OCI-LY3 (cell line): ENCODE data around the gene MAD1L1.

ENCODE experiments used
- H2AFZ ChIP-seq: fragments of 200-600, 300-600 bp; shearing (Covaris generic); 2 replicates; pipeline ENCODE4 v1.6.0; 2014; ENCODE audit warnings: antibody characterized with exemption, low read depth, low read length
- H3K27ac ChIP-seq: fragments of 200-600, 300-600 bp; sonication (generic); 2 replicates; pipeline ENCODE4 v1.5.1; 2014; ENCODE audit warnings: mild to moderate bottlenecking, low read length, moderate library complexity, mixed read lengths
- H3K27me3 ChIP-seq: fragments of 200-600, 300-600 bp; sonication (generic); 2 replicates; pipeline ENCODE4 v1.6.1; 2014; ENCODE audit warnings: low read depth, low read length, mixed read lengths
- H3K36me3 ChIP-seq: fragments of 200-600, 300-600 bp; sonication (generic); replicated peaks from 2 replicates; pipeline ENCODE3; 2014; ENCODE audit warnings: low read depth, low read length, mixed read lengths
- H3K4me1 ChIP-seq: fragments of 300-600, 200-600 bp; sonication (generic); 2 replicates; pipeline ENCODE4 v1.6.1; 2014; ENCODE audit warnings: low read length, mixed read lengths
- H3K4me2 ChIP-seq: fragments of 200-600, 300-600 bp; sonication (generic); 2 replicates; pipeline ENCODE4 v1.6.1; 2014; ENCODE audit warnings: low read length, mixed read lengths
- H3K4me3 ChIP-seq: fragments of 300-600, 200-600 bp; sonication (generic); 2 replicates; pipeline ENCODE4 v1.5.1; 2014; ENCODE audit warnings: antibody characterized with exemption, mild to moderate bottlenecking, low read length, moderate library complexity
- H3K79me2 ChIP-seq: fragments of 300-600, 200-600 bp; shearing (Covaris generic); 2 replicates; pipeline ENCODE4 v1.6.1; 2014; ENCODE audit warnings: mild to moderate bottlenecking, low read length, mixed read lengths
- H3K9ac ChIP-seq: fragments of 300-600, 200-600 bp; shearing (Covaris generic); 2 replicates; pipeline ENCODE4 v1.6.0; 2014; ENCODE audit warnings: mild to moderate bottlenecking, low read length, moderate library complexity
- H3K9me3 ChIP-seq: fragments of 200-600, 300-600 bp; shearing (Covaris generic); 2 replicates; pipeline ENCODE4 v1.6.1; 2014; ENCODE audit warnings: low read length, mixed read lengths; ENCODE audit not compliant: insufficient read depth
- H4K20me1 ChIP-seq: fragments of 200-600, 300-600 bp; sonication (generic); 2 replicates; pipeline ENCODE4 v1.6.1; 2016; ENCODE audit warnings: low read length, mixed read lengths; ENCODE audit not compliant: insufficient read depth
- CTCF ChIP-seq: fragments of 200-600, 300-600 bp; sonication (generic); IDR thresholded peaks from 2 replicates; pipeline ENCODE4 v1.5.1; 2014; ENCODE audit warnings: antibody characterized with exemption, low read length, low read depth
- EZH2phosphoT487 ChIP-seq: fragments of 200-600 bp; shearing (Covaris generic); IDR thresholded peaks from 2 replicates; pipeline ENCODE4 v1.6.1; 2018; ENCODE audit warnings: antibody characterized with exemption, mixed run types, low read depth

Gene MAD1L1

GRCh38 chr7:1850111-1850975 is 382.4 kb downstream of the MAD1L1 start:
- no peaks in the 10 kb centered on the region for H4K20me1 ChIP-seq
- no peak overlapping the region for H3K4me3 ChIP-seq
- no peak overlapping the region for H3K4me2 ChIP-seq
- H3K27me3 ChIP-seq = no peaks in the 10 kb centered on the region
- H3K9ac ChIP-seq = no peak overlapping the region
- no peaks in the 10 kb centered on the region for H3K36me3 ChIP-seq
- no peak overlapping the region for H3K27ac ChIP-seq
- H3K9me3 ChIP-seq = no peaks in the 10 kb centered on the region
- H3K79me2 ChIP-seq = no peaks in the 10 kb centered on the region
- H2AFZ ChIP-seq = no peak overlapping the region
- TF ChIP-seq EZH2phosphoT487 = no peak
- TF ChIP-seq CTCF = no peak
- no peaks in the 10 kb centered on the region for H3K4me1 ChIP-seq

DNA sequence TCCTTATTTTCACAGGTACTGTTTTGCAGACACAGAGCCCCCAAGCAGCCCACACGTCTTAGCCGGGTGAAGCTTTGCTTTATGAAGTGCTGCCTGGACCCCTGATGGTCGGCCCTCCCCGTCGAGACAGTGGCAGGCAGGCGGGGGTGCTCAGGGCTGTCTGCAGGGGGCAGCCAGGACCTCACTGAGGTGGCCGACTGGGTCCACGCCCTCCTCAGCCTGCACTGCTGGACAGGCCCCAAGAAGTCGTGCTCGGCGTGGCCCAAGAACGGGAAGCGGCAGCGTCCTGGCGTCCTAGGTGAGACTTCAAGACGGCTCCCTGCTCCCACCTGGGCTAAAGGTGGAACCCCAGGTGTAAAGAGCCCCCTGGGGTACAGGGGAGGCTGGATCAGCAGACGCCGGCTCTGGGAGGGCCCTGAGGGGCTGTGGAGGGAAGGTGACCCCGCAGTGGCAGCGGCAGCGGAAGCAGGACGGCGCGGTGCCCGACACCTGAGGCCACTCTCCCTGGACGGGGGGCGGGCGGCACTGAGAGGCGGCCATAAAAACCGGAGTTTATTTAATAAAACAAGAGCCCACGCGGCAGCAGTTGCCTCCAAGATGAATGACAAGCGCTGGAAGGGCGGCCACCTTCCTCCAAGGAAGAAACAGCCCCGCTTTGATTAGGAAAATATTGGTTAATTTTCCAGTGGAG is 383.2 kb downstream of the MAD1L1 start:
- no peak overlapping the region for H3K27ac ChIP-seq
- no peaks in the 10 kb centered on the region for H3K4me1 ChIP-seq

GRCh38 chr7:1848911-1849311 is 383.8 kb downstream of the MAD1L1 start:
- H3K4me2 ChIP-seq = no peak overlapping the region
- H4K20me1 ChIP-seq = no peaks in the 10 kb centered on the region
- H3K4me1 ChIP-seq = no peaks in the 10 kb centered on the region
- no peak overlapping the region for H3K9ac ChIP-seq
- H3K36me3 ChIP-seq = no peaks in the 10 kb centered on the region
- no peaks in the 10 kb centered on the region for H3K79me2 ChIP-seq
- H3K4me3 ChIP-seq = no peak overlapping the region
- H3K27me3 ChIP-seq = no peaks in the 10 kb centered on the region
- H3K27ac ChIP-seq = no peak overlapping the region
- no peak overlapping the region for H2AFZ ChIP-seq
- H3K9me3 ChIP-seq = no peaks in the 10 kb centered on the region
- TF ChIP-seq CTCF (no peak), EZH2phosphoT487 (no peak)

More for the DNA sequence above, 383.2 kb downstream of the MAD1L1 start:
- TF ChIP-seq CTCF = no peak
- no peak for TF ChIP-seq EZH2phosphoT487
- Histone ChIP-seq H3K36me3 (no peaks in the 10 kb centered on the region), H3K79me2 (no peaks in the 10 kb centered on the region), H3K4me2 (no peak overlapping the region), H3K4me3 (no peak overlapping the region), H3K27me3 (no peaks in the 10 kb centered on the region), H2AFZ (no peak overlapping the region), H3K9me3 (no peaks in the 10 kb centered on the region), H3K9ac (no peak overlapping the region), H4K20me1 (no peaks in the 10 kb centered on the region)

- no peaks in the 10 kb centered on the region for H3K36me3 ChIP-seq
- H3K4me3 ChIP-seq = no peak overlapping the region
- no peak overlapping the region for H3K9ac ChIP-seq
- H3K4me2 ChIP-seq = no peak overlapping the region
- H3K79me2 ChIP-seq = no peaks in the 10 kb centered on the region
- no peaks in the 10 kb centered on the region for H3K27me3 ChIP-seq
- TF ChIP-seq EZH2phosphoT487 (no peak), CTCF (no peak)
- H3K9me3 ChIP-seq = no peaks in the 10 kb centered on the region
- no peaks in the 10 kb centered on the region for H3K4me1 ChIP-seq
- no peak overlapping the region for H3K27ac ChIP-seq
- H4K20me1 ChIP-seq = no peaks in the 10 kb centered on the region
- no peak overlapping the region for H2AFZ ChIP-seq
Observed at GRCh38 chr7:1848013-1848640, 384.6 kb downstream of the MAD1L1 start.
